Endothelial cell of hepatic sinusoid (primary cell): Measurements from ENCODE around the gene PCDHB13.
"Not testable (repeated sequence)": the region's sequence is repeated elsewhere in the genome, so short reads cannot be mapped to it uniquely, and the experiment has no call there.

Experiments
- in situ Hi-C: cut with HindIII; loops from 2 replicates; pipeline ENCODE4 v1.10.0; 2017; ENCODE audit warnings: low sequenced_read_pairs

Gene PCDHB13

DNA sequence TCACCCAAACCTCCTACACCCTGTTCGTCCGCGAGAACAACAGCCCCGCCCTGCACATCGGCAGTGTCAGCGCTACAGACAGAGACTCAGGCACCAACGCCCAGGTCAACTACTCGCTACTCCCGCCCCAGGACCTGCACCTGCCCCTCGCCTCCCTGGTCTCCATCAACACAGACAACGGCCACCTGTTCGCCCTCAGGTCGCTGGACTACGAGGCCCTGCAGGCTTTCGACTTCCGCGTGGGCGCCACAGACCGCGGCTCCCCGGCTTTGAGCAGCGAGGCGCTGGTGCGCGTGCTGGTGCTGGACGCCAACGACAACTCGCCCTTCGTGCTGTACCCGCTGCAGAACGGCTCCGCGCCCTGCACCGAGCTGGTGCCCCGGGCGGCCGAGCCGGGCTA lies 12.6 kb upstream of the PCDHB13 start:
- in situ Hi-C loops, result not testable (repeated sequence)

DNA sequence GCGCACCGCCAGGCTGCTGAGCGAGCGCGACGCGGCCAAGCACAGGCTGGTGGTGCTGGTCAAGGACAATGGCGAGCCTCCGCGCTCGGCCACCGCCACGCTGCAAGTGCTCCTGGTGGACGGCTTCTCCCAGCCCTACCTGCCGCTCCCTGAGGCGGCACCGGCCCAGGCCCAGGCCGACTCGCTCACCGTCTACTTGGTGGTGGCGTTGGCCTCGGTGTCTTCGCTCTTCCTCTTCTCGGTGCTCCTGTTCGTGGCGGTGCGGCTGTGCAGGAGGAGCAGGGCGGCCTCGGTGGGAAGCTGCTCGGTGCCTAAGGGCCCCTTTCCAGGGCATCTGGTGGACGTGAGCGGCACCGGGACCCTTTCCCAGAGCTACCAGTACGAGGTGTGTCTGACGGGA lies 12.1 kb upstream of the PCDHB13 start:
- in situ Hi-C loops, result not testable (repeated sequence)

DNA sequence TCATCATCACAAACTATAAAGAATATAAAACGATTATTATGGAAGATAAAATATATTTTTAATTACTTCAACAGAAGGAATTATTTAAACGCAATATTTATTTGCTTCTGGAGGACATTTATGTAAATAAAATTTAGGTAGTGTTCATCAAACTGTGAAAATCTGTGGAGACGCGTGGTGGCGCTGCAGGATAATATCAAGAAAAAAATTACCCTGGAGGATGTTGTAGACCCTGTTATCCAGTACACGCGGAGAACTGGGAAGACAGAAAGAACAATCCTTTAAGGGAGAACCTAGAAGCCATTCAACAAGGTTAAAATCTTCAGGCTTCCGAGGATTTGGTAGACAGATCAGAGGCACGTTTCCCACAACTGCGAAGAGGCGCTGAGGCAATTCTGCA lies 5.2 kb upstream of the PCDHB13 start, which contains the start of gene PCDHB12:
Gene PCDHB12 (plus strand): TSS at position 242 of the 400 bp plus-strand sequence. CDS start 189 bp downstream, outside the sequence.
- in situ Hi-C loops, result no loop called here

DNA sequence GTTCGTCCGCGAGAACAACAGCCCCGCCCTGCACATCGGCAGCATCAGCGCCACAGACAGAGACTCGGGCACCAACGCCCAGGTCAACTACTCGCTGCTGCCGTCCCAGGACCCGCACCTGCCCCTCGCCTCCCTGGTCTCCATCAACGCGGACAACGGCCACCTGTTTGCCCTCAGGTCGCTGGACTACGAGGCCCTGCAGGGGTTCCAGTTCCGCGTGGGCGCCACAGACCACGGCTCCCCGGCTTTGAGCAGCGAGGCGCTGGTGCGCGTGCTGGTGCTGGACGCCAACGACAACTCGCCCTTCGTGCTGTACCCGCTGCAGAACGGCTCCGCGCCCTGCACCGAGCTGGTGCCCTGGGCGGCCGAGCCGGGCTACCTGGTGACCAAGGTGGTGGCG lies 3.4 kb upstream of the PCDHB13 start:
- in situ Hi-C loops, result not testable (repeated sequence)

DNA sequence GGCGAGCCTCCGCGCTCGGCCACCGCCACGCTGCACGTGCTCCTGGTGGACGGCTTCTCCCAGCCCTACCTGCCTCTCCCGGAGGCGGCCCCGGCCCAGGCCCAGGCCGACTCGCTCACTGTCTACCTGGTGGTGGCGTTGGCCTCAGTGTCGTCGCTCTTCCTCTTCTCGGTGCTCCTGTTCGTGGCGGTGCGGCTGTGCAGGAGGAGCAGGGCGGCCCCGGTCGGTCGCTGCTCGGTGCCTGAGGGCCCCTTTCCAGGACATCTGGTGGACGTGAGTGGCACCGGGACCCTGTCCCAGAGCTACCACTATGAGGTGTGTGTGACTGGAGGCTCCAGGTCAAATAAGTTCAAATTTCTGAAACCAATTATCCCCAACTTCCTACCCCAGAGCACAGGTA lies 2.9 kb upstream of the PCDHB13 start:
- in situ Hi-C loops, result not testable (repeated sequence)

DNA sequence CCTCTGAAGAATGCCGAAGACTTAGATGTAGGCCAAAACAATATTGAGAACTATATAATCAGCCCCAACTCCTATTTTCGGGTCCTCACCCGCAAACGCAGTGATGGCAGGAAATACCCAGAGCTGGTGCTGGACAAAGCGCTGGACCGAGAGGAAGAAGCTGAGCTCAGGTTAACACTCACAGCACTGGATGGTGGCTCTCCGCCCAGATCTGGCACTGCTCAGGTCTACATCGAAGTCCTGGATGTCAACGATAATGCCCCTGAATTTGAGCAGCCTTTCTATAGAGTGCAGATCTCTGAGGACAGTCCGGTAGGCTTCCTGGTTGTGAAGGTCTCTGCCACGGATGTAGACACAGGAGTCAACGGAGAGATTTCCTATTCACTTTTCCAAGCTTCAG lies 864 bp downstream of the PCDHB13 start:
- in situ Hi-C loops, result not testable (repeated sequence)

DNA sequence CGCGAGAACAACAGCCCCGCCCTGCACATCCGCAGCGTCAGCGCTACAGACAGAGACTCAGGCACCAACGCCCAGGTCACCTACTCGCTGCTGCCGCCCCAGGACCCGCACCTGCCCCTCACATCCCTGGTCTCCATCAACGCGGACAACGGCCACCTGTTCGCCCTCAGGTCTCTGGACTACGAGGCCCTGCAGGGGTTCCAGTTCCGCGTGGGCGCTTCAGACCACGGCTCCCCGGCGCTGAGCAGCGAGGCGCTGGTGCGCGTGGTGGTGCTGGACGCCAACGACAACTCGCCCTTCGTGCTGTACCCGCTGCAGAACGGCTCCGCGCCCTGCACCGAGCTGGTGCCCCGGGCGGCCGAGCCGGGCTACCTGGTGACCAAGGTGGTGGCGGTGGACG lies 1.8 kb downstream of the PCDHB13 start:
- in situ Hi-C loops, result not testable (repeated sequence)

DNA sequence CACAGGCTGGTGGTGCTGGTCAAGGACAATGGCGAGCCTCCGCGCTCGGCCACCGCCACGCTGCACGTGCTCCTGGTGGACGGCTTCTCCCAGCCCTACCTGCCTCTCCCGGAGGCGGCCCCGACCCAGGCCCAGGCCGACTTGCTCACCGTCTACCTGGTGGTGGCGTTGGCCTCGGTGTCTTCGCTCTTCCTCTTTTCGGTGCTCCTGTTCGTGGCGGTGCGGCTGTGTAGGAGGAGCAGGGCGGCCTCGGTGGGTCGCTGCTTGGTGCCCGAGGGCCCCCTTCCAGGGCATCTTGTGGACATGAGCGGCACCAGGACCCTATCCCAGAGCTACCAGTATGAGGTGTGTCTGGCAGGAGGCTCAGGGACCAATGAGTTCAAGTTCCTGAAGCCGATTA lies 2.3 kb downstream of the PCDHB13 start:
- in situ Hi-C loops, result not testable (repeated sequence)

DNA sequence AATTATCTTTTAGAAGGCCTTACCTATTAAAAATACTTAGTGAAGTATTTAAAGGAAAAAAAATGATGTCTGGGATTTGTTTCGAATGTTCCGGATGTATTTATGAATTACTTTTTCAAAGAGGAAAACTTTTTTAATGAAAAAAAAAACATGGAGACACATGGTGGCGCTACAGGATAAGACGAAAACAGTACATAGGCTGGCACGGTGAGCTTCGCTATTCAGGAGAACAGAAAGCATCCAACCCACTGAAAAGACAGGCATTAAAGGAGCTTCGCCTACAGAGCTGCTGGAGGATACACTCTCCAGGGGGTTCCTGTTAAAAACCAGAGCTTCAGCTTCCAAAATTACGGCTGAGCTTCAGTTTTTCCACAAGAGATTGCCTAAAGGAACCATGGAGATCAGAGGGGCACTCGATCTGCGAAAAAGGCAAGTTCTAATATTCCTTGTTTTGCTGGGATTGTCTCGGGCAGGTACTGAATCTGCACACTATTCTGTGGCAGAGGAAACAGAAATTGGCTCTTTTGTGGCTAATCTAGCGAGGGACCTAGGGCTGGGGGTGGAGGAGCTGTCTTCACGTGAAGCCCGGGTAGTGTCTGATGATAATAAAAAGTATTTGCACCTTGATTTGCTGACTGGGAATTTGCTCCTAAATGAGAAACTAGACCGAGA lies 9.5 kb downstream of the PCDHB13 start, which contains the start of gene PCDHB14:
Gene PCDHB14 (plus strand): TSS at position 232 of the 672 bp plus-strand sequence. CDS start 163 bp downstream, at position 395.
- in situ Hi-C loops, result no loop called here

DNA sequence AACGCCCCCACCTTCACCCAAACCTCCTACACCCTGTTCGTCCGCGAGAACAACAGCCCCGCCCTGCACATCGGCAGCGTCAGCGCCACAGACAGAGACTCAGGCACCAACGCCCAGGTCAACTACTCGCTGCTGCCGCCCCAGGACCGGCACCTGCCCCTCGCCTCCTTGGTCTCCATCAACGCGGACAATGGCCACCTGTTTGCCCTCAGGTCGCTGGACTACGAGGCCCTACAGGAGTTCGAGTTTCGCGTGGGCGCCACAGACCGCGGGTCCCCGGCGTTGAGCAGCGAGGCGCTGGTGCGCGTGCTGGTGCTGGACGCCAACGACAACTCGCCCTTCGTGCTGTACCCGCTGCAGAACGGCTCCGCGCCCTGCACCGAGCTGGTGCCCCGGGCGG lies 11.1 kb downstream of the PCDHB13 start:
- in situ Hi-C loops, result not testable (repeated sequence)

DNA sequence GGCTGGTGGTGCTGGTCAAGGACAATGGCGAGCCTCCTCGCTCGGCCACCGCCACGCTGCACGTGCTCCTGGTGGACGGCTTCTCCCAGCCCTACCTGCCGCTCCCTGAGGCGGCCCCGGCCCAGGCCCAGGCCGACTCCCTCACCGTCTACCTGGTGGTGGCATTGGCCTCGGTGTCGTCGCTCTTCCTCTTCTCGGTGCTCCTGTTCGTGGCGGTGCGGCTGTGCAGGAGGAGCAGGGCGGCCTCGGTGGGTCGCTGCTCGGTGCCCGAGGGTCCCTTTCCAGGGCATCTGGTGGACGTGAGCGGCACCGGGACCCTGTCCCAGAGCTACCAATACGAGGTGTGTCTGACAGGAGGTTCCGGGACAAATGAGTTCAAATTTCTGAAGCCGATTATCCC lies 11.7 kb downstream of the PCDHB13 start:
- in situ Hi-C loops, result not testable (repeated sequence)

DNA sequence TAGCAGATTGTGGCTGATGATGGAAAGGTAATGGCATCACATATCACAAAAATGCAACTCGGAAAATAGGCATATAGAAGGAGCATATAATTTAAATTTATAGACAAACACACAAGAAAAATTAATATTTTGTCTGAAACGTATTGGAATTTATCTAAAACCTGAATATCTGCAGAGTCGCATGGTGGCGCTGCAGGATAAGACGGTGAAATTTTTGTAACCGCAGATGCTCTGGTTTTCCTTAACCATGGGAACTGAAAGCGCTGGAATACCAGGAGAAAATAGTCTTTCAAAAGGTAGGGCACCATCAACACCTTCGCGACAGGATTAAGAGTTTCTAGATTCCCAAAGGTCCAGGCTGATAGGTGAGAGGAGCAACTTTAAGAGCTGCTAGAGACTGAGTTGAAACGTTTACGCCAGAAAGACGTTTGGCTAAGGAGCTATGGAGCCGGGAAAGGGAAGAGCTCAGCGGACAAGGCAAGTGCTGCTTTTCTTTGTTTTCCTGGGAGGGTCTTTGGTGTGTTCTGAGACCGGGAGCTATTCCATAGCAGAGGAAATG lies 20.5 kb downstream of the PCDHB13 start:
- in situ Hi-C loops, result no loop called here

DNA sequence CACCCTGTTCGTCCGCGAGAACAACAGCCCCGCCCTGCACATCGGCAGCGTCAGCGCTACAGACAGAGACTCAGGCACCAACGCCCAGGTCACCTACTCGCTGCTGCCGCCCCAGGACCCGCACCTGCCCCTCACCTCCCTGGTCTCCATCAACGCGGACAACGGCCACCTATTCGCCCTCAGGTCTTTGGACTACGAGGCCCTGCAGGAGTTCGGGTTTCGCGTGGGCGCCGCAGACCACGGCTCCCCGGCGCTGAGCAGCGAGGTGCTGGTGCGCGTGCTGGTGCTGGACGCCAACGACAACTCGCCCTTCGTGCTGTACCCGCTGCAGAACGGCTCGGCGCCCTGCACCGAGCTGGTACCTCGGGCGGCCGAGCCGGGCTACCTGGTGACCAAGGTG lies 22.2 kb downstream of the PCDHB13 start:
- in situ Hi-C loops, result loop anchor here (5.0 kb wide), 1 partner anchor 59 kb away; the partner anchor contains the start of gene PCDHB8

DNA sequence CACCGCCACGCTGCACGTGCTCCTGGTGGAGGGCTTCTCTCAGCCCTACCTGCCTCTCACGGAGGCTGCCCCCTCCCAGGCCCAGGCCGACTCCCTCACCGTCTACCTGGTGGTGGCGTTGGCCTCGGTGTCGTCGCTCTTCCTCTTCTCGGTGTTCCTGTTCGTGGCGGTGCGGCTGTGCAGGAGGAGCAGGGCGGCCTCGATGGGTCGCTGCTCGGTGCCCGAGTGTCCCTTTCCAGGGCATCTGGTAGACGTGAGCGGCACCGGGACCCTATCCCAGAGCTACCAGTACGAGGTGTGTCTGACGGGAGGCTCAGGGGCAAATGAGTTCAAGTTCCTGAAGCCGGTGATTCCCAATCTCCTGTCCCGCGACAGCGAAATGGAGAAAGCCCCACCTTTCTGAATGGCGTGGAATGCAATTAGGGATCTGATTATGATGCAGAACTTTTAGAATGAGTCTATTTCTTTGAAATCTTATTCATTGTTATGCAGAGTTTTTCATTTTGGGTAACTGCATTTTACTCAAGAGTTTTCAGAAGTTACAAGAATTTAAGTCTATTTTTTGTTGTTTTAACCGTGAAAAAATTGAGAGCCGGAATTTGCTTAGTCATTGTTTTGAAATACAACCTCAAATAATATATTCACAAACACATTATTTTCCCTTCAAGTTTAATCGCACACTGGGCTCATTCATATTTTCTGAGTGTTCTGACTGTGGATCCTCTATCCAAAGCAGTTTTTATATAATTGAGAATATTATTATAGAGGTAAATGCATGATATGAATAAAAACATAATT lies 23.0 kb downstream of the PCDHB13 start:
- in situ Hi-C loops, result loop anchor here (5.0 kb wide), 1 partner anchor 59 kb away; the partner anchor contains the start of gene PCDHB8

DNA sequence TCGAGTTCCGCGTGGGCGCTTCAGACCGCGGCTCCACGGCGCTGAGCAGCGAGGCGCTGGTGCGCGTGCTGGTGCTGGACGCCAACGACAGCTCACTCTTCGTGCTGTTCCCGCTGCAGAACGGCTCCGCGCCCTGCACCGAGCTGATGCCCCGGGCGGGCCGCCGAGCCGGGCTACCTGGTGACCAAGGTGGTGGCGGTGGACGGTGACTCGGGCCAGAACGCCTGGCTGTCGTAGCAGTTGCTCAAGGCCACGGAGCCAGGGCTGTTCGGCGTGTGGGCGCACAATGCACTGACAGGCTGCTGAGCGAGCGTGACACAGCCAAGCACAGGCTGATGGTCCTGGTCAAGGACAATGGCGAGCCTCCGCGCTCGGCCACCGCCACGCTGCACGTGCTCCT lies 27.8 kb downstream of the PCDHB13 start:
- in situ Hi-C loops, result no loop called here

DNA sequence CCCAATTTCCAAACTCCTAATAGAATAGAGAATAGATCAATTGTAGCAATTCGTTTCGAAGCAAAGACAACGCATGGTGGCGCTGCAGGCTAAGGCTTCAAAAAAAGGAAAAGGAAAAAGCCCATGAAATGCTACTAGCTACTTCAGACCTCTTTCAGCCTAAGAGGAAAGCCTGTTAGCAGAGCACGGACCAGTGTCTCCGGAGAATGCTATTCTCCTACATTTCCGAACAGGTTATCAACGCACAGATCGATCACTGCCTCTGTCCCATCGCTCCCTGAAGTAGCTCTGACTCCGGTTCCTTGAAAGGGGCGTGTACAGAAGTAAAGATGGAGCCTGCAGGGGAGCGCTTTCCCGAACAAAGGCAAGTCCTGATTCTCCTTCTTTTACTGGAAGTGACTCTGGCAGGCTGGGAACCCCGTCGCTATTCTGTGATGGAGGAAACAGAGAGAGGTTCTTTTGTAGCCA lies 31.6 kb downstream of the PCDHB13 start, which contains the start of gene PCDHB15:
Gene PCDHB15 (plus strand): TSS at position 146 of the 468 bp plus-strand sequence. CDS start 184 bp downstream, at position 330.
- in situ Hi-C loops, result no loop called here

DNA sequence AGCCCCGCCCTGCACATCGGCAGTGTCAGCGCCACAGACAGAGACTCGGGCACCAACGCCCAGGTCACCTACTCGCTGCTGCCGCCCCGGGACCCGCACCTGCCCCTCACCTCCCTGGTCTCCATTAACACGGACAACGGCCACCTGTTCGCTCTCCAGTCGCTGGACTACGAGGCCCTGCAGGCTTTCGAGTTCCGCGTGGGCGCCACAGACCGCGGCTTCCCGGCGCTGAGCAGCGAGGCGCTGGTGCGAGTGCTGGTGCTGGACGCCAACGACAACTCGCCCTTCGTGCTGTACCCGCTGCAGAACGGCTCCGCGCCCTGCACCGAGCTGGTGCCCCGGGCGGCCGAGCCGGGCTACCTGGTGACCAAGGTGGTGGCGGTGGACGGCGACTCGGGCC lies 33.3 kb downstream of the PCDHB13 start:
- in situ Hi-C loops, result not testable (repeated sequence)

DNA sequence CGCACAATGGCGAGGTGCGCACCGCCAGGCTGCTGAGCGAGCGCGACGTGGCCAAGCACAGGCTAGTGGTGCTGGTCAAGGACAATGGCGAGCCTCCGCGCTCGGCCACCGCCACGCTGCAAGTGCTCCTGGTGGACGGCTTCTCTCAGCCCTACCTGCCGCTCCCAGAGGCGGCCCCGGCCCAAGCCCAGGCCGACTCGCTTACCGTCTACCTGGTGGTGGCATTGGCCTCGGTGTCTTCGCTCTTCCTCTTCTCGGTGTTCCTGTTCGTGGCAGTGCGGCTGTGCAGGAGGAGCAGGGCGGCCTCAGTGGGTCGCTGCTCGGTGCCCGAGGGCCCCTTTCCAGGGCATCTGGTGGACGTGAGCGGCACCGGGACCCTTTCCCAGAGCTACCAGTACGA lies 33.7 kb downstream of the PCDHB13 start:
- in situ Hi-C loops, result not testable (repeated sequence)

DNA sequence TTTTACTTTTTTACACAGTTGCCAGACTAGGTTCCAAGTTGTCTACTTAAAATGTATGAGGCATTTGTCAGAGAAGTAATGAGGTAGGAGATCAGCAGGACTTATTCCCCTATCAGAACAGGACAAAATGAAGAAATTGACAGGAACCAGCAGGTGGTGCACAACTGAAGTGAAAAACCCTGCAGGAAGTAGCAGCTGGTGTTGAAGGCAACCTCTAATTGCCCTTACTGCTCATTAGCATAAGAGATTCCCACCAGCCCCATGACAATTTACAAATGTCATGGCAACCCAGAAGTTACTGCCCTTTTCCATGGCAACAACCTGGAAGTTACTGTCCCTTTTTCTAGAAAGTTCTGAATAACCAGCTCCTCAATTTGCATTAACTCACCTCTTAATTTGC lies 36.9 kb downstream of the PCDHB13 start:
- in situ Hi-C loops, result no loop called here

DNA sequence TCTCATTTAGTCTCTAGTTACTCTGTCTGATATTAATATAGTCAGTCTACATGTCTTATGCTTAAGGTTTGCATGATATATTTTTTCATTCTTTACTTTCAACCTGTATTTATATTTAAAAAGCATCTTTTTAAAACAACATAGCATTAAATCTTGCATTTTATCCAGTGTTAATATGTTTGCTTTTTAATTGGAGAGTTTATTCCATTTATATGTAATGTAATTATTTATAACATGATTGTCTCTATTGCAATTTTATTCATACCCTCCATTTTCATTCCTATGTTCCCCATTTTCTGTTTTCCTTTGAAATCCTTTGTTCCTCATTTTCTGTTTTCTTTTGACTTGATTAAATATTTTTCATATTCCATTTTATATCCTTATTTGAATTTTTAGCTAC lies 44.7 kb downstream of the PCDHB13 start:
- in situ Hi-C loops, result no loop called here

DNA sequence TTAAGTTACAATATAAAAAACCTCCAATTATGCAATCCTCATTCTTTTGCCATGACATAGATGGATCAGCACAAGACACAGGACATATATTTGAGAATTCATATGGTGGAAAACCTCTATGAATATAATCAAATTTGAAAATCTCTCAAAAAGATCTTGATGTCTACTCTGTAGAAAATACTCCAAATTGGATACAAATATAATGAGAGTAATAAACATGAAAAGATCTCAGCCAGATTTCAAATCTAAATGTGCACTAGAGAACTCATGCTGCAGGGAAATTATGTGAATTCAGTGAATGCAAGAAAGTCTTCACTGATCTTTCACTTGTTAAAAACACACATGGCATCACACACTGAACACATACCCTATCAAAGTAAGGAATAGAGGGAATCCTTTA lies 45.2 kb downstream of the PCDHB13 start:
- in situ Hi-C loops, result no loop called here
